GM19438 (cell line): ENCODE measurements around the gene ORC5.
"Not testable (repeated sequence)": the region's sequence is repeated elsewhere in the genome, so short reads cannot be mapped to it uniquely, and the experiment has no call there.

Source experiments
- ATAC-seq: cut with Tn5 transposase; IDR thresholded peaks from one replicate; pipeline ENCODE4 v1.9.1; 2021; ENCODE audit warnings: low read depth; ENCODE audit not compliant: unreplicated experiment

Gene ORC5

DNA sequence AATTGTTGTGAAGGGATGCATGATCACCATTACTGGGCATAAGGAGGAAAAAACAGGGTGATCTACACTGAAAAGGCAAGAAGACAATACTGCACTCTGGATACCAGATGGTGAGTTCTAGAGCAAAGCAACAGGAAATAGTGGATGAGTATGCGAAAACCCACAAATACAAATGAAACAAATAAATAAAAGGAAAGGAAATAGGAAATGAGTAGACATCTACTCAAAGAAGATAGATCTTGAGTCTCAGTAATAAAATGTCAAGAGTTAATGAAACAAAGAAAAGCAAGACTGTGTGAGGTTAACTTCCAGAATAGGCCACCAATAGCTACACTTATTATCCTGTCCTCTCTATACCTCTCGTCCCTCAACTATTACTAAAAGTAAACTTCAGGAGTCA, 11.7 kb downstream of the ORC5 start:
- ATAC-seq = no peak

DNA sequence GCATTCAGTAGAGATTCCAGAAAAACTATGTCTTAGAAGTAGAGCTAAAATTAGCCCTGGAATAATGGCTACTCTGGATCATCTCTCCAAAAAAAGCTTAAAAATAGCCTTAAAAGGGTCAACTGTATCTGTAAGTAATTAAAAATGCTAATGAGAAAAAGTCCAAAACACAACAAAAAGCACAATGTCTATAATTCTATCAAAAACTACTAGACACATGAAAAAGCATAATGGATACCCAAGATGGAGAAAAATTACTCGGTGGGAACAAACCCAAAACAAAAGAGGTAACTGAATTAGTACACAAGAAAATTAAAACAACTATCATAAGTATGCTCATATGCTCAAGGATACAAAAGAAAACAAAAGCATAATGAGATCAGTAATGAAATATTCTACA, 15.4 kb downstream of the ORC5 start:
- ATAC-seq = no peak

GRCh38 chr7:104185346-104185745, 22.5 kb downstream of the ORC5 start:
- no peak for ATAC-seq

- ATAC-seq = no peak
Measured at GRCh38 chr7:104179178-104179577, 28.6 kb downstream of the ORC5 start.

GRCh38 chr7:104177565-104178083, 30.2 kb downstream of the ORC5 start:
- ATAC-seq = not testable (repeated sequence)

DNA sequence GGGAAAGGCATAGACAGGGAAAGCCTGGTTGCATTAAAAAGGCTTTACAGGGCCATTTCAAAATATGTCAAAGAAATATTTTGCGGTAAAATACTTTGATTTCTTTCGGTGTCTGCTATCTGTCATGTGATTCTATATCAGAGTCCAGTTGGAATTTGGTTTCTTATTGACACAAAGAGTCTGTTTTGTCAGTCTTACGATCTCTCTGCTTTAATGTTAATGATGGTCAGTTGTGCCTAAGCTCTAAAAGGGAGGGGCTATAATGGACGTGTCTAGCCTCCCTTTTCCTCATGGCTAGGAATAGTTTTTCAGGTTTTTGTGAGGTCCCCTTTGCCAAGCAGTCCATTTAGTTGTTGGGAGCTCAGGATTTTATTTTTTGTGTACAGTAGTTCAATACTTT, 31.5 kb downstream of the ORC5 start:
- no peak for ATAC-seq

DNA sequence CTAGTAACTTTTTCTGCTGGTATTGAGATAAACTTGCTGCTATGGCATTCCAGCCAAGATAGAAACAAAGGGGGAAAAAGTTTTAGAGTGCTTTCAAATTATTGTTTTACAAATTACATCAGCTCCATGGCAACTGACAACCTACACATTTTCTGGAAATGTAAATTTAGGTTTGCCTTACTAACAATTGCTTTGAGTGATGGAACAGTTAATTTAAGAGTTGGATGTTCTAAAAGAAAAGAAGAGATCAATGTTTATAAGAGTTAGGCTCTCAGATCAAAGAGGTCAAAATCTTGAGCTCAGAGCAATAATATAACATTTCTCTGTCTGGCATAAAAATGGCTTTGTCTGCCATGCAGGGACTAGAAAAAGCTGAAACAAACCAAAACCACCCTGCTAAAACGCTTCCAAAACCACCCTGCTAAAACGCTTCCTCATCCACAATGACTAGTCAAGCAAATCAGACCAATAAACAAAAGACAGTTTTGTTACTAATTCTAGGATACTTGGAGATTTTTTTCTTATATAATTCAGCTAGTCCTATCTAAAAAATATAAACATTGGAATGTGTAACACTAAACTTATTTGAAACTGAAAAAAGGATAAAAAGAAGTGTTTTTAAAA, 32.3 kb downstream of the ORC5 start:
- ATAC-seq = no peak

DNA sequence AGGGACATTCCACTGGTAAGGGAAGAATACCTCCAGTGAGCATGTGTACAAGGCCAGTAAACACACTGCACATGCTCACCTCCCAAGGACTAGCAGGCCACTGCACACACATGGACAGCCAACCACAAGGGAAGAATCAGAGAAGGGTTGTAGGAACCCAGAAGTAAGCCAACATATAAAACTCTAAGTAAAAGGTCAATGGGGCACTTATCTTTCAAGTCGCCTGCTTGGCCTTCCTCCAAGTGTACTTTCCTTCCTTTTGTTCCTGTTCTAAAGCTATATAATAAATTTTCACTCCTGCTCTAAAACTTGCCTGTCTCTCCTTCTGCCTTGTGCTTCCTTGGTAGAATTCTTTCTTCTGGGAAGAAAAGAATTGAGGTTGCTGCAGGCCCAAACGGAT, 33.0 kb downstream of the ORC5 start:
- no peak for ATAC-seq

DNA sequence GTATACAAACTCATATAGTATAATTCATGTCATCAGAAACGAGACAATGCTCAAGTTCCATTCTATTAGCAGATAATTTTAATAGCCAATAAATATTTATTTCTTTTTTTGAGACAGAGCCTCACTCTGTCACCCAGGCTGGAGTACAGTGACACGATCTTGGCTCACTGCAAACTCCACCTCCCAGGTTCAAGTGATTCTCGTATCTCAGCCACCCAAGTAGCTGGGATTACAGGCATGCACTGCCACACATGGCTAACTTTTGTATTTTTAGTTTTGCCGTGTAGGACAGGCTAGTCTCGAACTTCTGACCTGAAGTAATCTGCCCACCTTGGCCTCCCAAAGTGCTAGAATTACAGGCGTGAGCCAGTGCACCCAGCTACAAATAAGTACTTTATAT, 45.7 kb downstream of the ORC5 start:
- ATAC-seq = no peak

DNA sequence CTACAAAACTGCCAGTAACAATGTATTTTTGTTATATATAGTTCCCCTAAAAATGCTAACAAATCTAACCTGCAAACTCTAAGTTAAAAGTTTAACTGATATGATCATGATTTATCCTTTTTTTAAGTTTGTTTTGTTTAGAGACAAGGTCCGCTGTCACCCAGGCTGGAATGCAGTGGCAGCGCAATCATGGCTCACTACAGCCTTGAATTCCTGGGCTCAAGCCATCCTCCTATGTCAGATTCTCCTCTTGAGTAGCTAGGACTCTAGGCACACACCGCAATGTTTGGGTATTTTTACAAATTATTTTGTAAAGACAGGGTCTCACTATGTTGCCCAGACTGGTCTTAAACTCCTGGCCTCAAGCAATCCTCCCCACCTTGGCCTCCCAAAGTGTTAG, 46.6 kb downstream of the ORC5 start:
- ATAC-seq = no peak

DNA sequence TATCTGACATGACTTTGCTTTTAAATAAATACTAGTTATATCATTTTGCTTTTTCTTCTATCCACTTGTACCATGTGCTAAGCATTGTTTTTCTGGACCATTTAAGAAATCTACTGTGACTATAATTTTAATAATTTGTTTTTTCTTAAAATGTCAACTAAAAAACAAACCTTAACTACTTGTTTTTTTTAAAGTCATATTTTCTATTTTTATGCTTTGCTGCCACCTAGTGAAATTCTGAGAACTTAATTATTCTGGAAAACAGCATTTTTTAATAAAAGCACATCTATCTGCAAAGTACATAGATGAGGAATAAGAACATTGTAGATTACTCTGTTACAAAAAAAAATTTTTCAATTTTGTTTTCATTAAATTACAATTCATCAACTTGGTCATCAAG, 47.4 kb downstream of the ORC5 start:
- no peak for ATAC-seq

DNA sequence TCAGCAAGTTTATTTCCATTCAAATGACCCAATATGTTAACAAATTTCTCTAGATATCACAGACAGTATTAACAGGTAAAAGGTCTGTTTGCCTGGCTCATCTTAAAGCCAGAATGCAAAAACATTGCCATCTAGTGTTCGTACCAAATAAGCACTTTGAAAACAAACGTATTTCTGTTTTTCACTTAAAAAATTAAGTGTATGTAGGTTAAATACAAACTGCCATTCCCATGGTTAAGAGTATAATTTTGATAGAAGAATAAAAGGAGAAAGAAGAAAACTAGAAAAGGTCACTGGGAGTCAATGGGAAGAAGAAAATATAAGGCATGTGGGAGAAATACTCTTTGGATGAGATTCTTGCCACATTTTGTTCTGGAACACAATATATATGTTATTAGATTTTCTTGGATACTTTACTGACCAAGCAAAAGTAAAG, 51.0 kb downstream of the ORC5 start:
- ATAC-seq = no peak

DNA sequence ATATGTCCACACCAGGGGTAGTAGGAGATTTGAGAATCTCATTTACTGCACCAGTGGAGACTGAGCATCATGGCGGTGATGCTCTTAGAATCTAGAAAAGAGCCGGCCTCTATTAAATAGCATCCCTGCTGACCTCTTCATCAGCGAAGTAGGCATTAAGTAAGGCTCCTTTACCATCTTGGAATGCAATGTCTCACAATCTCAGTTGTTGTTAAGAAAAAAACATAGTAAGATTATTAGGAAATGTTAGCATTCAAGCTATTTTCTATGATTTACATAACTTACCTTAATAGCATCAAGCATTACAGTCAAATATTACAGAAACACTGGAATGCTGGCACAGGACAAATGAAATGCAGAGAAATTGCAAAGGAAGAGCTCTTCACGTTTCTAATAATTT, 54.5 kb downstream of the ORC5 start:
- ATAC-seq = no peak

GRCh38 chr7:104152468-104152867, 55.3 kb downstream of the ORC5 start:
- no peak for ATAC-seq

GRCh38 chr7:104150470-104150869, 57.3 kb downstream of the ORC5 start:
- no peak for ATAC-seq

- no peak for ATAC-seq
Measured at GRCh38 chr7:104149822-104150221, 58.0 kb downstream of the ORC5 start.

DNA sequence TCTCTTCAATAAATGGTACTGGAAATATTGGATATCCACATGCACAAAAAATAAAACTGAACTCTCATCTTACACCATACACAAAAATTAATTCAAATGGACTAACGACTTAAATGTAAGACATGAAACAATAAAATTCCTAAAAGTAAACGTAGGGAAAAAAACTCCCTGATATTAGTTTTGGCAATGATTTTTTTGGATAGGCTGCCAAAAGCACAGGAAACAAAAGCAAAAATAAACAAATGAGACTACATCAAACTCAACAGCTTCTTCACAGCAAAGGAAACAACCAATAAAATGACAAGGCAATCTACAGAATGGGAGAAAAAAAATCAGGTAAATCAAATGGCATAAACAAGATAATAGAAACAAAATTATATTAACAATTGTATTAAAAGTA, 65.7 kb downstream of the ORC5 start:
- ATAC-seq = no peak

GRCh38 chr7:104137971-104138370, 69.8 kb downstream of the ORC5 start:
- no peak for ATAC-seq

DNA sequence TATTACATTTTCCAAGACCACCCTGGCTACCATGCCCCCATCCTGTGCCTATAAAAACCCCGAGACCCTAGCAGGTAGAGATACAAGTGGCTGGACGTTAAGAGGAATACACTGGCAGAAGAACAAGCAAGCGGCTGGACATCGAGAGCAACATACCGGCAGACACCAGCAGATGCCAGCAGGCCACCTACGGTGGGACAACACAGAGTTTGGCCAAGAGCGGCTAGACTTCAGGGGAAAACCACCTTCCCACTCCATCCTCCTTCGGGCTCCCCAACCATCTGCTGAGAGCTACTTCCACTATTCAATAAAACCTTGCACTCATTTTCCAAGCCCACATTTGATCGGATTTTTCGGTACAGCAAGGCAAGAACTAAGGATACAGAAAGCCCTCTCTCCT, 70.3 kb downstream of the ORC5 start:
- ATAC-seq = no peak

DNA sequence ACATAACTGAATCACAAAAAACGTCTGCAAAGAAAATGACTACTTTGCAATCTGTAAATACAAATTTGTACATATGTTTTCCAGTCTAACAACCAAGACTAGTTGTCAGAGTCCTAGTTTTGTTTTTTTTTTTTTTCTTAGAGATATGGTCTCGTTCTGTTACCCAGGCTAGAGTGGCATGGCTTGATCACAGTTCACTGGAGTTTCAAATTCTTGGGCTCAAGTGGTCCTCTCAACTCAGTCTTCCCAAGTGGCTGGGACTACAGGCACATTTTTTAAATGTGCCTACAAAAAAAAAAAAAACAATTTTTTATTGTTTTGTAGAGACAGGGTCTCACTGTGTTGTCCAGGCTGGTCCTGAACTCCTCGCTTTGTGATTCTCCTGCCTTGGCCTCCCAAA, 70.8 kb downstream of the ORC5 start:
- ATAC-seq = no peak

- no peak for ATAC-seq
Measured at GRCh38 chr7:104136561-104136960, 71.3 kb downstream of the ORC5 start.

GRCh38 chr7:104135760-104136558, 71.9 kb downstream of the ORC5 start:
- no peak for ATAC-seq
